ENCODE data around the gene SLC44A2.

- TF ChIP-seq POLR2AphosphoS5 (IDR thresholded peaks at IDR 0.05; ENCODE audit: low read depth) = no peak
- TF ChIP-seq, protein P1, sequence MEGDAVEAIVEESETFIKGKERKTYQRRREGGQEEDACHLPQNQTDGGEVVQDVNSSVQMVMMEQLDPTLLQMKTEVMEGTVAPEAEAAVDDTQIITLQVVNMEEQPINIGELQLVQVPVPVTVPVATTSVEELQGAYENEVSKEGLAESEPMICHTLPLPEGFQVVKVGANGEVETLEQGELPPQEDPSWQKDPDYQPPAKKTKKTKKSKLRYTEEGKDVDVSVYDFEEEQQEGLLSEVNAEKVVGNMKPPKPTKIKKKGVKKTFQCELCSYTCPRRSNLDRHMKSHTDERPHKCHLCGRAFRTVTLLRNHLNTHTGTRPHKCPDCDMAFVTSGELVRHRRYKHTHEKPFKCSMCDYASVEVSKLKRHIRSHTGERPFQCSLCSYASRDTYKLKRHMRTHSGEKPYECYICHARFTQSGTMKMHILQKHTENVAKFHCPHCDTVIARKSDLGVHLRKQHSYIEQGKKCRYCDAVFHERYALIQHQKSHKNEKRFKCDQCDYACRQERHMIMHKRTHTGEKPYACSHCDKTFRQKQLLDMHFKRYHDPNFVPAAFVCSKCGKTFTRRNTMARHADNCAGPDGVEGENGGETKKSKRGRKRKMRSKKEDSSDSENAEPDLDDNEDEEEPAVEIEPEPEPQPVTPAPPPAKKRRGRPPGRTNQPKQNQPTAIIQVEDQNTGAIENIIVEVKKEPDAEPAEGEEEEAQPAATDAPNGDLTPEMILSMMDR (conservative IDR thresholded peaks at IDR 0.05; ENCODE audit: low read depth in 2 of 2) = no peak
- TF ChIP-seq, protein P2, sequence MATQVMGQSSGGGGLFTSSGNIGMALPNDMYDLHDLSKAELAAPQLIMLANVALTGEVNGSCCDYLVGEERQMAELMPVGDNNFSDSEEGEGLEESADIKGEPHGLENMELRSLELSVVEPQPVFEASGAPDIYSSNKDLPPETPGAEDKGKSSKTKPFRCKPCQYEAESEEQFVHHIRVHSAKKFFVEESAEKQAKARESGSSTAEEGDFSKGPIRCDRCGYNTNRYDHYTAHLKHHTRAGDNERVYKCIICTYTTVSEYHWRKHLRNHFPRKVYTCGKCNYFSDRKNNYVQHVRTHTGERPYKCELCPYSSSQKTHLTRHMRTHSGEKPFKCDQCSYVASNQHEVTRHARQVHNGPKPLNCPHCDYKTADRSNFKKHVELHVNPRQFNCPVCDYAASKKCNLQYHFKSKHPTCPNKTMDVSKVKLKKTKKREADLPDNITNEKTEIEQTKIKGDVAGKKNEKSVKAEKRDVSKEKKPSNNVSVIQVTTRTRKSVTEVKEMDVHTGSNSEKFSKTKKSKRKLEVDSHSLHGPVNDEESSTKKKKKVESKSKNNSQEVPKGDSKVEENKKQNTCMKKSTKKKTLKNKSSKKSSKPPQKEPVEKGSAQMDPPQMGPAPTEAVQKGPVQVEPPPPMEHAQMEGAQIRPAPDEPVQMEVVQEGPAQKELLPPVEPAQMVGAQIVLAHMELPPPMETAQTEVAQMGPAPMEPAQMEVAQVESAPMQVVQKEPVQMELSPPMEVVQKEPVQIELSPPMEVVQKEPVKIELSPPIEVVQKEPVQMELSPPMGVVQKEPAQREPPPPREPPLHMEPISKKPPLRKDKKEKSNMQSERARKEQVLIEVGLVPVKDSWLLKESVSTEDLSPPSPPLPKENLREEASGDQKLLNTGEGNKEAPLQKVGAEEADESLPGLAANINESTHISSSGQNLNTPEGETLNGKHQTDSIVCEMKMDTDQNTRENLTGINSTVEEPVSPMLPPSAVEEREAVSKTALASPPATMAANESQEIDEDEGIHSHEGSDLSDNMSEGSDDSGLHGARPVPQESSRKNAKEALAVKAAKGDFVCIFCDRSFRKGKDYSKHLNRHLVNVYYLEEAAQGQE (IDR thresholded peaks at IDR 0.05; ENCODE audit: unreplicated experiment) = no peak
- TF ChIP-seq EZH2 (IDR thresholded peaks at IDR 0.05; ENCODE audit: low read depth, unreplicated experiment) = no peak
- TF ChIP-seq EZH2phosphoT487 (IDR thresholded peaks at IDR 0.05; ENCODE audit: unreplicated experiment) = no peak
- no peak for TF ChIP-seq NANOG (IDR thresholded peaks at IDR 0.05; ENCODE audit: borderline replicate concordance)
- TF ChIP-seq CREB1 (CRISPR knock-in tag; IDR thresholded peaks at IDR 0.05; ENCODE audit: low read depth) = no peak
- no peak for TF ChIP-seq JUNB (IDR thresholded peaks at IDR 0.05; ENCODE audit: unreplicated experiment)
- TF ChIP-seq ZNF462 (CRISPR knock-in tag; IDR thresholded peaks at IDR 0.05) = no peak
- TF ChIP-seq ZNF331 (CRISPR knock-in tag; IDR thresholded peaks at IDR 0.05; ENCODE audit: low read depth) = no peak
- no peak for TF ChIP-seq STAT1 (IDR thresholded peaks at IDR 0.05; ENCODE audit: unreplicated experiment)
- TF ChIP-seq, protein P3, sequence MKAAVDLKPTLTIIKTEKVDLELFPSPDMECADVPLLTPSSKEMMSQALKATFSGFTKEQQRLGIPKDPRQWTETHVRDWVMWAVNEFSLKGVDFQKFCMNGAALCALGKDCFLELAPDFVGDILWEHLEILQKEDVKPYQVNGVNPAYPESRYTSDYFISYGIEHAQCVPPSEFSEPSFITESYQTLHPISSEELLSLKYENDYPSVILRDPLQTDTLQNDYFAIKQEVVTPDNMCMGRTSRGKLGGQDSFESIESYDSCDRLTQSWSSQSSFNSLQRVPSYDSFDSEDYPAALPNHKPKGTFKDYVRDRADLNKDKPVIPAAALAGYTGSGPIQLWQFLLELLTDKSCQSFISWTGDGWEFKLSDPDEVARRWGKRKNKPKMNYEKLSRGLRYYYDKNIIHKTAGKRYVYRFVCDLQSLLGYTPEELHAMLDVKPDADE (IDR thresholded peaks at IDR 0.05) = no peak
- TF ChIP-seq ZNF114 (CRISPR knock-in tag; IDR thresholded peaks at IDR 0.05) = no peak
Measured at GRCh38 chr19:10634430-10634829, 9.1 kb downstream of the SLC44A2 start.
